ENCODE measurements around the gene ELSPBP1. TPM values are rescaled to one million over a fixed set of nuclear protein-coding genes. Genes with fewer than 3 reads are reported as not detected.
"Not testable (repeated sequence)": the region's sequence is repeated elsewhere in the genome, so short reads cannot be mapped to it uniquely, and the experiment has no call there.

Gene ELSPBP1
- polyA plus RNA-seq (2013, experiment 1 of 4): not detected
- polyA plus RNA-seq (2013, experiment 2 of 4): not detected
- polyA plus RNA-seq (2013, experiment 3 of 4): not detected
- not detected for polyA plus RNA-seq (2013, experiment 4 of 4)

- no peaks in the 10 kb centered on the region for H3K4me1 ChIP-seq (ENCODE audit: control insufficient read depth, insufficient read depth, low read length)
- no peak within 1 kb of the TSS for H3K27ac ChIP-seq (ENCODE audit: insufficient read depth, low read depth, low read length, poor library complexity, severe bottlenecking)
- H3K36me3 ChIP-seq (ENCODE audit: control insufficient read depth, insufficient read depth, low read length): no peaks in the 10 kb centered on the region
- H3K27me3 ChIP-seq (ENCODE audit: control insufficient read depth, insufficient read depth, low read length, poor library complexity, severe bottlenecking): no peaks in the 10 kb centered on the region
- 81 to 85% methylated on average over 5 of the region's 5 CpGs for WGBS, 2 experiments
- H3K9me3 ChIP-seq (ENCODE audit: control insufficient read depth, low read length): no peaks in the 10 kb centered on the region
- H3K4me3 ChIP-seq (ENCODE audit: insufficient read depth, low read depth, low read length): no peak within 1 kb of the TSS
Observed at GRCh38 chr19:47994209-47994802, at the start of gene ELSPBP1. TSS of gene ELSPBP1 (plus strand) at chr19:47994632. CDS start at chr19:48008668, 14,036 bp downstream.

GRCh38 chr19:47949852-47950521, 44.4 kb upstream of the ELSPBP1 start:
- not testable (repeated sequence) for H3K36me3 ChIP-seq (ENCODE audit: control insufficient read depth, insufficient read depth, low read length); H3K4me1 ChIP-seq (ENCODE audit: control insufficient read depth, insufficient read depth, low read length); H3K4me3 ChIP-seq (ENCODE audit: insufficient read depth, low read depth, low read length); H3K9me3 ChIP-seq (ENCODE audit: control insufficient read depth, low read length); H3K27me3 ChIP-seq (ENCODE audit: control insufficient read depth, insufficient read depth, low read length, poor library complexity, severe bottlenecking); H3K27ac ChIP-seq (ENCODE audit: insufficient read depth, low read depth, low read length, poor library complexity, severe bottlenecking)
- WGBS, 2 experiments: 91% methylated on average over 16 to 17 of the region's 24 CpGs

GRCh38 chr19:47952132-47952531, 42.3 kb upstream of the ELSPBP1 start:
- H3K9me3 ChIP-seq (ENCODE audit: control insufficient read depth, low read length); H3K36me3 ChIP-seq (ENCODE audit: control insufficient read depth, insufficient read depth, low read length); H3K27me3 ChIP-seq (ENCODE audit: control insufficient read depth, insufficient read depth, low read length, poor library complexity, severe bottlenecking); H3K4me3 ChIP-seq (ENCODE audit: insufficient read depth, low read depth, low read length); H3K4me1 ChIP-seq (ENCODE audit: control insufficient read depth, insufficient read depth, low read length); H3K27ac ChIP-seq (ENCODE audit: insufficient read depth, low read depth, low read length, poor library complexity, severe bottlenecking): not testable (repeated sequence)
- no CpG with 5 or more reads among the region's 21 CpGs for WGBS, 2 experiments

- H3K27ac ChIP-seq (ENCODE audit: insufficient read depth, low read depth, low read length, poor library complexity, severe bottlenecking): not testable (repeated sequence)
Observed at GRCh38 chr19:47955936-47956335, 38.5 kb upstream of the ELSPBP1 start.

GRCh38 chr19:47973529-47973928, 20.9 kb upstream of the ELSPBP1 start:
- Histone ChIP-seq H3K36me3 (ENCODE audit: control insufficient read depth, insufficient read depth, low read length) (no peaks in the 10 kb centered on the region), H3K4me1 (ENCODE audit: control insufficient read depth, insufficient read depth, low read length) (no peaks in the 10 kb centered on the region), H3K9me3 (ENCODE audit: control insufficient read depth, low read length) (peaks cover 2% of the 10 kb centered on the region), H3K4me3 (ENCODE audit: insufficient read depth, low read depth, low read length) (no peak overlapping the region), H3K27me3 (ENCODE audit: control insufficient read depth, insufficient read depth, low read length, poor library complexity, severe bottlenecking) (no peaks in the 10 kb centered on the region), H3K27ac (ENCODE audit: insufficient read depth, low read depth, low read length, poor library complexity, severe bottlenecking) (no peak overlapping the region)
- WGBS, 2 experiments: 80 to 82% methylated on average over 6 of the region's 6 CpGs

More at GRCh38 chr19:47955936-47956335, 38.5 kb upstream of the ELSPBP1 start:
- WGBS, 2 experiments: 88% methylated on average over 7 of the region's 11 CpGs
- not testable (repeated sequence) for H3K27me3 ChIP-seq (ENCODE audit: control insufficient read depth, insufficient read depth, low read length, poor library complexity, severe bottlenecking); H3K4me3 ChIP-seq (ENCODE audit: insufficient read depth, low read depth, low read length); H3K36me3 ChIP-seq (ENCODE audit: control insufficient read depth, insufficient read depth, low read length); H3K9me3 ChIP-seq (ENCODE audit: control insufficient read depth, low read length); H3K4me1 ChIP-seq (ENCODE audit: control insufficient read depth, insufficient read depth, low read length)

GRCh38 chr19:47991191-47991808, 3.1 kb upstream of the ELSPBP1 start:
- H3K27me3 ChIP-seq (ENCODE audit: control insufficient read depth, insufficient read depth, low read length, poor library complexity, severe bottlenecking): no peaks in the 10 kb centered on the region
- no peaks in the 10 kb centered on the region for H3K4me1 ChIP-seq (ENCODE audit: control insufficient read depth, insufficient read depth, low read length)
- 74 to 76% methylated on average over 10 of the region's 10 CpGs for WGBS, 2 experiments
- H3K9me3 ChIP-seq (ENCODE audit: control insufficient read depth, low read length): no peaks in the 10 kb centered on the region
- no peaks in the 10 kb centered on the region for H3K36me3 ChIP-seq (ENCODE audit: control insufficient read depth, insufficient read depth, low read length)
- H3K27ac ChIP-seq (ENCODE audit: insufficient read depth, low read depth, low read length, poor library complexity, severe bottlenecking): no peak overlapping the region
- H3K4me3 ChIP-seq (ENCODE audit: insufficient read depth, low read depth, low read length): no peak overlapping the region

GRCh38 chr19:47992070-47992469, 2.4 kb upstream of the ELSPBP1 start, which contains the start of gene BSPH1:
TSS of gene BSPH1 (minus strand) at chr19:47992170. CDS start at chr19:47992081, 89 bp downstream.
- Histone ChIP-seq H3K4me3 (ENCODE audit: insufficient read depth, low read depth, low read length) (no peak within 1 kb of the TSS), H3K36me3 (ENCODE audit: control insufficient read depth, insufficient read depth, low read length) (no peaks in the 10 kb centered on the region), H3K27me3 (ENCODE audit: control insufficient read depth, insufficient read depth, low read length, poor library complexity, severe bottlenecking) (no peaks in the 10 kb centered on the region), H3K27ac (ENCODE audit: insufficient read depth, low read depth, low read length, poor library complexity, severe bottlenecking) (no peak within 1 kb of the TSS), H3K4me1 (ENCODE audit: control insufficient read depth, insufficient read depth, low read length) (no peaks in the 10 kb centered on the region), H3K9me3 (ENCODE audit: control insufficient read depth, low read length) (no peaks in the 10 kb centered on the region)
- WGBS, 2 experiments: 77 to 80% methylated on average over 2 of the region's 2 CpGs

GRCh38 chr19:47996230-47996727, 1.8 kb downstream of the ELSPBP1 start:
- no peak overlapping the region for H3K4me3 ChIP-seq (ENCODE audit: insufficient read depth, low read depth, low read length)
- no peaks in the 10 kb centered on the region for H3K36me3 ChIP-seq (ENCODE audit: control insufficient read depth, insufficient read depth, low read length)
- H3K9me3 ChIP-seq (ENCODE audit: control insufficient read depth, low read length): no peaks in the 10 kb centered on the region
- no peak overlapping the region for H3K27ac ChIP-seq (ENCODE audit: insufficient read depth, low read depth, low read length, poor library complexity, severe bottlenecking)
- WGBS, 2 experiments: 61 to 76% methylated on average over 1 of the region's 1 CpG
- no peaks in the 10 kb centered on the region for H3K27me3 ChIP-seq (ENCODE audit: control insufficient read depth, insufficient read depth, low read length, poor library complexity, severe bottlenecking)
- no peaks in the 10 kb centered on the region for H3K4me1 ChIP-seq (ENCODE audit: control insufficient read depth, insufficient read depth, low read length)

GRCh38 chr19:47998800-47999199, 4.4 kb downstream of the ELSPBP1 start:
- Histone ChIP-seq H3K27me3 (ENCODE audit: control insufficient read depth, insufficient read depth, low read length, poor library complexity, severe bottlenecking) (no peaks in the 10 kb centered on the region), H3K4me3 (ENCODE audit: insufficient read depth, low read depth, low read length) (no peak overlapping the region), H3K36me3 (ENCODE audit: control insufficient read depth, insufficient read depth, low read length) (no peaks in the 10 kb centered on the region), H3K9me3 (ENCODE audit: control insufficient read depth, low read length) (no peaks in the 10 kb centered on the region), H3K27ac (ENCODE audit: insufficient read depth, low read depth, low read length, poor library complexity, severe bottlenecking) (no peak overlapping the region), H3K4me1 (ENCODE audit: control insufficient read depth, insufficient read depth, low read length) (no peaks in the 10 kb centered on the region)
- 89 to 93% methylated on average over 6 of the region's 6 CpGs for WGBS, 2 experiments

- no peaks in the 10 kb centered on the region for H3K27me3 ChIP-seq (ENCODE audit: control insufficient read depth, insufficient read depth, low read length, poor library complexity, severe bottlenecking)
- 82 to 88% methylated on average over 6 of the region's 6 CpGs for WGBS, 2 experiments
- no peaks in the 10 kb centered on the region for H3K36me3 ChIP-seq (ENCODE audit: control insufficient read depth, insufficient read depth, low read length)
- no peak overlapping the region for H3K27ac ChIP-seq (ENCODE audit: insufficient read depth, low read depth, low read length, poor library complexity, severe bottlenecking)
- no peak overlapping the region for H3K4me3 ChIP-seq (ENCODE audit: insufficient read depth, low read depth, low read length)
- H3K9me3 ChIP-seq (ENCODE audit: control insufficient read depth, low read length): no peaks in the 10 kb centered on the region
- no peaks in the 10 kb centered on the region for H3K4me1 ChIP-seq (ENCODE audit: control insufficient read depth, insufficient read depth, low read length)
Observed at GRCh38 chr19:48000846-48001245, 6.4 kb downstream of the ELSPBP1 start.

Measured in ectodermal cell (in vitro differentiated cells).